ENCODE results near the gene NIBAN1. TPM values are rescaled to one million over a fixed set of nuclear protein-coding genes. Genes with fewer than 3 reads are reported as not detected.

Gene NIBAN1
- total RNA-seq, 1 donor: 66.2 TPM

- Histone ChIP-seq H3K27ac (ENCODE audit: low read depth, low read length) (no peak overlapping the region), H3K4me3 (ENCODE audit: insufficient read depth, low read length) (no peak overlapping the region), H2AFZ (ENCODE audit: low read length) (no peak overlapping the region), H4K20me1 (ENCODE audit: insufficient read depth, low read length) (no peaks in the 10 kb centered on the region), H3K79me2 (ENCODE audit: insufficient read depth, low read length) (no peaks in the 10 kb centered on the region), H3K4me1 (ENCODE audit: insufficient read depth, low read length) (no peaks in the 10 kb centered on the region), H3K27me3 (ENCODE audit: insufficient read depth, low read length) (peaks cover 5% of the 10 kb centered on the region), H3K4me2 (ENCODE audit: insufficient read depth, low read length) (no peak overlapping the region), H3K36me3 (ENCODE audit: insufficient read depth, low read length) (no peaks in the 10 kb centered on the region), H3K9me3 (ENCODE audit: low read depth, low read length) (no peaks in the 10 kb centered on the region)
- no peak for TF ChIP-seq CTCF (IDR thresholded peaks at IDR 0.05; ENCODE audit: extremely low read depth, low read depth, low read length)
- no peak for DNase-seq (ENCODE audit: insufficient read length, low spot score, missing footprints)
Measured at GRCh38 chr1:184994301-184994700, 20.0 kb upstream of the NIBAN1 start.

GRCh38 chr1:184992271-184992670 is 18.0 kb upstream of the NIBAN1 start:
- Histone ChIP-seq H3K4me2 (ENCODE audit: insufficient read depth, low read length) (no peak overlapping the region), H3K4me1 (ENCODE audit: insufficient read depth, low read length) (no peaks in the 10 kb centered on the region), H3K27me3 (ENCODE audit: insufficient read depth, low read length) (no peaks in the 10 kb centered on the region), H4K20me1 (ENCODE audit: insufficient read depth, low read length) (no peaks in the 10 kb centered on the region), H3K36me3 (ENCODE audit: insufficient read depth, low read length) (no peaks in the 10 kb centered on the region), H3K27ac (ENCODE audit: low read depth, low read length) (no peak overlapping the region), H3K4me3 (ENCODE audit: insufficient read depth, low read length) (no peak overlapping the region), H3K79me2 (ENCODE audit: insufficient read depth, low read length) (no peaks in the 10 kb centered on the region), H2AFZ (ENCODE audit: low read length) (no peak overlapping the region), H3K9me3 (ENCODE audit: low read depth, low read length) (no peaks in the 10 kb centered on the region)
- no peak for DNase-seq (ENCODE audit: insufficient read length, low spot score, missing footprints)
- no peak for TF ChIP-seq CTCF (IDR thresholded peaks at IDR 0.05; ENCODE audit: extremely low read depth, low read depth, low read length)

GRCh38 chr1:184990204-184990603 is 15.9 kb upstream of the NIBAN1 start:
- Histone ChIP-seq H4K20me1 (ENCODE audit: insufficient read depth, low read length) (no peaks in the 10 kb centered on the region), H3K27me3 (ENCODE audit: insufficient read depth, low read length) (peaks cover 6% of the 10 kb centered on the region), H3K27ac (ENCODE audit: low read depth, low read length) (no peak overlapping the region), H3K4me3 (ENCODE audit: insufficient read depth, low read length) (no peak overlapping the region), H2AFZ (ENCODE audit: low read length) (no peak overlapping the region), H3K79me2 (ENCODE audit: insufficient read depth, low read length) (no peaks in the 10 kb centered on the region), H3K4me2 (ENCODE audit: insufficient read depth, low read length) (no peak overlapping the region), H3K36me3 (ENCODE audit: insufficient read depth, low read length) (no peaks in the 10 kb centered on the region), H3K9me3 (ENCODE audit: low read depth, low read length) (no peaks in the 10 kb centered on the region), H3K4me1 (ENCODE audit: insufficient read depth, low read length) (no peaks in the 10 kb centered on the region)
- DNase-seq (ENCODE audit: insufficient read length, low spot score, missing footprints): no peak
- TF ChIP-seq CTCF (IDR thresholded peaks at IDR 0.05; ENCODE audit: extremely low read depth, low read depth, low read length): no peak

GRCh38 chr1:184988506-184988905 is 14.2 kb upstream of the NIBAN1 start:
- Histone ChIP-seq H3K79me2 (ENCODE audit: insufficient read depth, low read length) (no peaks in the 10 kb centered on the region), H3K4me1 (ENCODE audit: insufficient read depth, low read length) (no peaks in the 10 kb centered on the region), H3K4me3 (ENCODE audit: insufficient read depth, low read length) (no peak overlapping the region), H3K27ac (ENCODE audit: low read depth, low read length) (no peak overlapping the region), H4K20me1 (ENCODE audit: insufficient read depth, low read length) (no peaks in the 10 kb centered on the region), H3K4me2 (ENCODE audit: insufficient read depth, low read length) (no peak overlapping the region), H3K36me3 (ENCODE audit: insufficient read depth, low read length) (no peaks in the 10 kb centered on the region), H2AFZ (ENCODE audit: low read length) (no peak overlapping the region), H3K27me3 (ENCODE audit: insufficient read depth, low read length) (peaks cover 7% of the 10 kb centered on the region), H3K9me3 (ENCODE audit: low read depth, low read length) (no peaks in the 10 kb centered on the region)
- no peak for DNase-seq (ENCODE audit: insufficient read length, low spot score, missing footprints)
- TF ChIP-seq CTCF (IDR thresholded peaks at IDR 0.05; ENCODE audit: extremely low read depth, low read depth, low read length): no peak

Data from osteoblast (primary cell).